GM12801 (cell line): Measurements from ENCODE around the gene SV2B.

ENCODE experiments used
- TF ChIP-seq, protein P1 (sequence below): IDR thresholded peaks from one replicate; pipeline ENCODE4 v1.5.1; 2011; ENCODE audit warnings: control low read depth; ENCODE audit not compliant: insufficient read length; ENCODE audit errors: extremely low read depth

Gene SV2B

DNA sequence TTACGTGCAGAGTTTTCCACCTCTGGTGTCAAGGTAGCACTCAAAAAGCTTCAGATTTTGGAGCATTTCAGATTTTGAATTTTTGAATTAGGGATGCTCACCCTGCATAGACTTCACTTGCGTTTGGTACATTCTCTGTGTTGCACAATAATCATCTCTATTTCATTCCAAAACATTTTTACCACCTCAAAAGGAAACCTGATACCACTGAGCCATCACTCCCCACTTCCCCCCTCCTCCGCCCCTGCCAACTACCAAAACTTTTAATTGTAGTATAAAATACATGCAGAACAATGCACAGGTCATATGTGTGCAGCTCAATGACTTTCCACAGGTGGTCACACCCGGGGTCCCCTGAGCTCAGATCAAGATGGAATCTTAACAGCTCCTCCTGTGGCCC lies 208.8 kb downstream of the SV2B start:
- TF ChIP-seq, protein P1, sequence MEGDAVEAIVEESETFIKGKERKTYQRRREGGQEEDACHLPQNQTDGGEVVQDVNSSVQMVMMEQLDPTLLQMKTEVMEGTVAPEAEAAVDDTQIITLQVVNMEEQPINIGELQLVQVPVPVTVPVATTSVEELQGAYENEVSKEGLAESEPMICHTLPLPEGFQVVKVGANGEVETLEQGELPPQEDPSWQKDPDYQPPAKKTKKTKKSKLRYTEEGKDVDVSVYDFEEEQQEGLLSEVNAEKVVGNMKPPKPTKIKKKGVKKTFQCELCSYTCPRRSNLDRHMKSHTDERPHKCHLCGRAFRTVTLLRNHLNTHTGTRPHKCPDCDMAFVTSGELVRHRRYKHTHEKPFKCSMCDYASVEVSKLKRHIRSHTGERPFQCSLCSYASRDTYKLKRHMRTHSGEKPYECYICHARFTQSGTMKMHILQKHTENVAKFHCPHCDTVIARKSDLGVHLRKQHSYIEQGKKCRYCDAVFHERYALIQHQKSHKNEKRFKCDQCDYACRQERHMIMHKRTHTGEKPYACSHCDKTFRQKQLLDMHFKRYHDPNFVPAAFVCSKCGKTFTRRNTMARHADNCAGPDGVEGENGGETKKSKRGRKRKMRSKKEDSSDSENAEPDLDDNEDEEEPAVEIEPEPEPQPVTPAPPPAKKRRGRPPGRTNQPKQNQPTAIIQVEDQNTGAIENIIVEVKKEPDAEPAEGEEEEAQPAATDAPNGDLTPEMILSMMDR = no peak

DNA sequence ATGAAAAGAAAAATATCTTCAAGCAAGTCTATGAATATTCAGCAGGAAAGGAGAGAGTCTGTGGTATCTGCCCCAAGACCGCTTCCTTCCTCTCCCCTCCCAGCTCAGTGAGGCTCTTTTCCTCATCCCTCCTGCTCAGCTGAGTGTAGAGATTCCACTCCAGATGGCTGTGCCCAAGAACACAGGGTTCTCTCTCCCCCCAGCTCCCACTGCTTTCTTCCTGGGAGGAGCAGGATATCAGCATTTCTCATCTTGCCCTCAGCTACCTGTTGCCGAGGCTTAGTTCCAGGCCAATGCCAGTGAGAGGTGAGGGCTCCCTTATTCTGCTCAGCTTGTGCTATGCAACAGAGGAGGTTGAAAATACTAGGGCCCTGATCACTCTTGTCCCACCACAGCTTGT lies 211.9 kb downstream of the SV2B start:
- TF ChIP-seq, protein P1 = no peak

DNA sequence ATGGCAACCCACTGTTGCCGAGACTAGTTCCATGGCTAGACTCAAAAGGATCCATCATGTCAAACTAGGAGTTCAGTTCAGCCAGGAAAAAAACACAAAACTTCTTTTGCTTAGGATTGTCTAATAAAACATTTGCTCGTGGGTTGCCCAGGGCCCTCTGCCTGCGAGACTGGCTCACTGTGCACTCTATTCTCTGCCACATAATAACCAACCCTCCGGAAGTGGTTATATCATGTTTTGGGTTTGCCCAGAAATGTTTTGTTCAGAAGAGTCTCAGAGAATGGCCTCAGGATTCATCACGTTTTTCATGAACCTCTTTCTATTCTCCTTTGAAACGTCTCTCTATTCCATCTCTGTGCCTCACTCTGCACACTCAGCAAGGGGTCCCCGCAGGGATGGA lies 216.1 kb downstream of the SV2B start:
- TF ChIP-seq, protein P1 = no peak

DNA sequence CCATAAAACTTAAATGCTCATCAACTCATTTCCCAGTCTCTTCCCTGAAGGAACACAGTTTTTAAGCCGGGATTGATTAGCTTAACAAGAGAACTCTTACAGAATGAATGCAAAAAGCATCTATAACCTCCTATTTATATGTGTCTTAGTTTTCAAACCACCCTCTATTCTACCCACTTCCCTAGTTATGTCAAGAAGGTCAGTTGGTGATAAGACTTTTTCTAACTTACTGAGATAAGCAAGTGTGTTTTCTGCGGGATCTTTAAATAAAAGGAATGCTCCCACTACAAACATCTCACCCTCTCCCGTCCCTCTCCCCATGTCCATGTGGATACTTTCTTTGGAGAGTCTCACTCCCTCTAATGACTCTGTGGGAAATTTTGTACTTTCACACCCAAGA lies 218.5 kb downstream of the SV2B start:
- TF ChIP-seq, protein P1 = no peak

DNA sequence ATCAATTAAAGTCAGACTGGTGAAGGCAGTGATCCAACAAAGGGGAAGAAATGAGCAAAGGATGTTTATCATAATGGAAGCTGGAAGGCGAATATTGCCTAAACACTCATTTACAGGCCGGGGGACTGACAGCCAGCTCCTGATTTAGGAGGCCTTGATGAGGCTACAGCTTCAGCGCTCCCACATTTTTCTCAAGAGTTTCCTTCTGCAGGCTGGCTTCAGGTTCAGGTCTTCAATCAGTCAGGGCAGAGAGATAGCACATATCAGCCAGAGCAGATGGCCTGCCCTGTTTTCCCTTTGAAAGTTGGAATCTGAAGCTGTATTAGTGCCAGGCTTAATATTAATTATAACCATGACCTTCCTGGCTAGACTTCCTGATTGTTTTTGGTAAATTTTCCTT lies 218.9 kb downstream of the SV2B start:
- TF ChIP-seq, protein P1 = no peak

DNA sequence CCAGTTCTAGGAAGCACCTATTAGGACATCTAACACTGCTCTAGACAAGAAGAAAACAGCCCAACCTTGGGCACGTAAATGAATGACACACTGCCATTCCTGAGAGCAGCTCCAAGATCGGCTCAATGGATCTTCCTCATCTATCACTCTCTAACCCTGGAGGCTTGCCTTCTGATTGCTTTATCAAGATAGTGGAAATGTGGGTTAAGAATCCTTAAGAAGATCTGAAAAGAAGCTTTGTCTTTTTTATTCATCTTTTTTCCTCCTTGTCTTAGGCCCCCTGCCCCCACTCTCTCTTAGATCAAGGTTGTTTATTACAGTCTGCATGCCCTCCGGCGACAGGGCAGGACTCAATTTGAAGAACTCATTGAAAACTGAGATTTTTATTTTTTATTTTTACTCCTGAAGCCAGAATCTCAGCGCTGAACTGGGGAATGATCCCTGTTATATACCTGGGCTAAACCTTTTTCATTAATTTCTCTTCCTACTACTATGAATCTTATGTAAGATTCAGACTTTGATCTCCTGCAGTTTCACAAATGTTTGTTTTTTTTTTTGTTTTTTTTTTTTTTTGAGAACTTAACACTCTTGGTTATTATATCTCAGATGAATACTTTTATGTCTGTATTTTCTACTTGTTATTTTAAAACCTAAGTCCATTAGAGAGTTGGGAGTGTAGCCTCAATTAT lies 219.5 kb downstream of the SV2B start:
- TF ChIP-seq, protein P1 = no peak

DNA sequence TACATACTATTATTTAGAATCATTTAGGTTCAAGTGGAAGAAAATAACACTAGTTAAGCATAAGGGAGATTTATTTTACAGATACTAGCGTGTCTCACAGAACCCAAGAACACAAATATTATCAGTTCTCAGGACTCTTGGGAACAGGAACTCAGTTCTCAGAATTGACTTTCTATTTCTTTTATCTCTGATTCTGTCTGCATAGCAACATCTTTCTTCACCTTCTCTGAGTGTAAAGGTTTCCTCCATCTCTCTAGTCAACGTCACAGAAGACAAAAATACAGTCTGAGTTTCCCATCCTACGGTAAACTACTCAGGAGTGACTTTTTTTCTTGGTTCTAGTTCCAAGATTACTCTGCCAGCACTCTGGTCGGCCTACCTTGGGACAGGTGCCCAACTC lies 220.0 kb downstream of the SV2B start:
- TF ChIP-seq, protein P1 = no peak

DNA sequence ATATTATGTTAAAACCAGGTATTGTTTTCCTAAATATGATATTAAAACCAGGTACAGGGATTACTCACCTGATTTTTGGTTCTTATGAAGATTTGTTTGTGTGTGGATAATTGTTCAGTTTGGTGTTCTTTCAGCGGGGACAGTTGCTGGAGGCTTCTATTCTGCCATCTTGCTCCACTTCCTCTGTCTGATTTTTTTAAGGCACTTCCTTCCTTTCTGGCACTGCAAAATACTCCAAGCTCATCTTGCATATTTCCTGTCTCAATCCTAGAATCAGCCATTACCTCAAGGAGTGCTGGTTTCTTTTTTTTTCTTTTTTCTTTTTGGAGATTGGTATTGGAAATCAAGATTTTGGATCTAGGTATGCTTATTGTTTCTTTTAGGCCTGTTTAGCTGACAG lies 229.9 kb downstream of the SV2B start:
- TF ChIP-seq, protein P1 = no peak
